ENCODE measurements around the gene DHX35.
A peak's percentile ranks its signal among the peaks of the same experiment; 100 is the strongest.

Gene DHX35

DNA sequence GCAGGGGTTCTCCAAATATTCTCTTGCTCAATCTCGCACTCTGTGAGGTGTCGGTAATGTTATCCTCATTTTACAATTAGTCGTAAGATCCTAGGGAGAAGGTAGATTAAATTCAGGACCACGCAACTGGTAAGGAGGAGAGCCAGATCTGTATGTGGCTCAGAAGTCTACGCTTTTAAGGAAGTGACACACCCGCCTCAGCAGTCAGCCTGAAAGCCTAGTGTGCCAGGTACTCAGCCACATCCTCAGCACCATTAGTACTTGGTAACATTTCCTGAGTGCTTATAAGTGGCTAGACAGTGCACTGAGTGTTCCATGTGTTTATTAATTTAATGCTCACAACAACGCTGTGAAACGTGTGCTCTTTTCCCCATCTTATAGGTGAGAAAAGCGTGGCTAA, 63.7 kb downstream of the DHX35 start:
- Histone ChIP-seq H3K27ac (ENCODE audit: low read length) (no peak overlapping the region), H3K36me3 (ENCODE audit: control insufficient read depth in 1 of 2, insufficient read depth in 2 of 2, low read length in 2 of 2) (peaks cover 40 to 45% of the 10 kb centered on the region in 2 donors), H3K4me1 (ENCODE audit: control insufficient read depth in 1 of 2, insufficient read depth in 2 of 2, low read length in 2 of 2) (no peaks in the 10 kb centered on the region), H3K27me3 (ENCODE audit: low read depth, low read length) (no peaks in the 10 kb centered on the region), H3K4me3 (ENCODE audit: low read depth in 1 of 2, low read length in 2 of 2) (no peak overlapping the region), H3K9me3 (ENCODE audit: control insufficient read depth in 1 of 2, low read length in 2 of 2) (no peaks in the 10 kb centered on the region)

DNA sequence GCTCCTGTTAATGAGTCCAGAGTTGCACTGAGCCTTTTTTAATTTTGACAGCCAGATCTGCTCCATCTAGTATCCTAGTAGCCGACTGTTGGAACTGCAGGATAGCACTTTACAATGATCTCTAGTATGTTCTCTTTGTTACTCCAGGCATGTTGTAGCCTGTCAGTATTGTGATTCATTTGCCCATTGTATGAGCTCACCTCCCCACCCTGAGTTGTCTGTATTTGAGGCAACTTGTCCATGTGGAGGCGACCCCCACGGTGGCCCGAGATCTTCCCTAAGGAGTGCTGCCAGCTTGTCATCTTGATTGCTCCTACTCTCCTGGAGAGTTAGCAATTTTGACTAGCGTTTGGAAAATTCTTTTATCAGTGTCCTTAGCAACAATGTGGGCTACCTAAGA, 67.2 kb downstream of the DHX35 start:
- peaks cover 27 to 34% of the 10 kb centered on the region in 2 donors for H3K36me3 ChIP-seq (ENCODE audit: control insufficient read depth in 1 of 2, insufficient read depth in 2 of 2, low read length in 2 of 2)
- H3K27me3 ChIP-seq (ENCODE audit: low read depth, low read length): no peaks in the 10 kb centered on the region
- H3K4me3 ChIP-seq (ENCODE audit: low read depth in 1 of 2, low read length in 2 of 2): no peak overlapping the region
- H3K9me3 ChIP-seq (ENCODE audit: control insufficient read depth in 1 of 2, low read length in 2 of 2): no peaks in the 10 kb centered on the region
- no peak overlapping the region for H3K27ac ChIP-seq (ENCODE audit: low read length)
- H3K4me1 ChIP-seq (ENCODE audit: control insufficient read depth in 1 of 2, insufficient read depth in 2 of 2, low read length in 2 of 2): no peaks in the 10 kb centered on the region

DNA sequence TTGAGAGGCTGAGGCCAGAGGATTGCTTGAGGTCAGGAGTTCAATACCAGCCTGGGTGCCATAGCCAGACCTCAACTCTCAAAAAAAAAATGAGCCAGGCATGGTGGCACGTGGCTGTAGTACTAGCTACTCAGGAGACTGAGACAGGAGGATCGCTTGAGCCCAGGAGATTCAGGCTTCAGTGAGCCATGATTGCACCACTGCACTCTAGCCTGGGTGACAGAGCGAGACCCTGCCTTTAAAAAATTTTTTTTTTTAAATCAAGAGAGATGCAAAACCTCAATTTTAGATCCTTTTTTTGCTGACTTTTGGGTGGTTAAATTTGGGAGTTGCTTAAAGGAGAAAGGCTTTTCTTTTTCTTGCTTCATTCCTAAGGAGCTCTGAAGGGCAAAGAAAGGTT, 70.9 kb downstream of the DHX35 start:
- no peak overlapping the region for H3K4me3 ChIP-seq (ENCODE audit: low read depth in 1 of 2, low read length in 2 of 2)
- no peaks in the 10 kb centered on the region for H3K9me3 ChIP-seq (ENCODE audit: control insufficient read depth in 1 of 2, low read length in 2 of 2)
- H3K4me1 ChIP-seq (ENCODE audit: control insufficient read depth in 1 of 2, insufficient read depth in 2 of 2, low read length in 2 of 2): peaks cover 0 to 3% of the 10 kb centered on the region in 2 donors
- no peaks in the 10 kb centered on the region for H3K27me3 ChIP-seq (ENCODE audit: low read depth, low read length)
- no peak overlapping the region for H3K27ac ChIP-seq (ENCODE audit: low read length)
- peaks cover 20 to 27% of the 10 kb centered on the region in 2 donors for H3K36me3 ChIP-seq (ENCODE audit: control insufficient read depth in 1 of 2, insufficient read depth in 2 of 2, low read length in 2 of 2)

GRCh38 chr20:39036011-39036410, 73.9 kb downstream of the DHX35 start:
- H3K27me3 ChIP-seq (ENCODE audit: low read depth, low read length): no peaks in the 10 kb centered on the region
- peaks cover 31 to 33% of the 10 kb centered on the region in 2 donors for H3K36me3 ChIP-seq (ENCODE audit: control insufficient read depth in 1 of 2, insufficient read depth in 2 of 2, low read length in 2 of 2)
- H3K4me3 ChIP-seq (ENCODE audit: low read depth in 1 of 2, low read length in 2 of 2): no peak overlapping the region
- no peaks in the 10 kb centered on the region for H3K9me3 ChIP-seq (ENCODE audit: control insufficient read depth in 1 of 2, low read length in 2 of 2)
- peak overlapping the region; percentile 73 for H3K27ac ChIP-seq (ENCODE audit: low read length)
- peaks cover 0 to 9% of the 10 kb centered on the region in 2 donors for H3K4me1 ChIP-seq (ENCODE audit: control insufficient read depth in 1 of 2, insufficient read depth in 2 of 2, low read length in 2 of 2)

DNA sequence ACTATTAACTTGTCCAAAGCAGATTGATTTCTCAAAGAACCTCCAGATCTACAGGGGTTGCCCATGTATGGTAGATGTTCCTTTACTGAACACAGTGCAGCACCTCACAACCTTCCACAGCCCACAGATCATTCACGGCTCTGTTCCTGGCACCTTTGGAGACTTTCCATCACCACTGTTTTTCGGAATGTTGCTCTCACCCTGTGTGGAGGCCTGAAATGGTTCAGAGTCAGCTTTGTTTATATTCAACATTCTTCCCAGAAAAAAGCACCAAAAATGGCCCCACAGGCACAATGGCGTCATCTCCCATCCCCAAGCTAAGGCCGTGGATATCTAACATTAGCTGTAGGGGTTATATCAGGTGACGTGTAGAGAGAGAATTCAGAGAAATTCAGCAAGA, 74.7 kb downstream of the DHX35 start:
- Histone ChIP-seq H3K4me1 (ENCODE audit: control insufficient read depth in 1 of 2, insufficient read depth in 2 of 2, low read length in 2 of 2) (peaks cover 0 to 9% of the 10 kb centered on the region in 2 donors), H3K27ac (ENCODE audit: low read length) (peak overlapping the region; percentile 93), H3K36me3 (ENCODE audit: control insufficient read depth in 1 of 2, insufficient read depth in 2 of 2, low read length in 2 of 2) (peaks cover 29 to 37% of the 10 kb centered on the region in 2 donors), H3K27me3 (ENCODE audit: low read depth, low read length) (no peaks in the 10 kb centered on the region), H3K4me3 (ENCODE audit: low read depth in 1 of 2, low read length in 2 of 2) (no peak overlapping the region), H3K9me3 (ENCODE audit: control insufficient read depth in 1 of 2, low read length in 2 of 2) (no peaks in the 10 kb centered on the region)

DNA sequence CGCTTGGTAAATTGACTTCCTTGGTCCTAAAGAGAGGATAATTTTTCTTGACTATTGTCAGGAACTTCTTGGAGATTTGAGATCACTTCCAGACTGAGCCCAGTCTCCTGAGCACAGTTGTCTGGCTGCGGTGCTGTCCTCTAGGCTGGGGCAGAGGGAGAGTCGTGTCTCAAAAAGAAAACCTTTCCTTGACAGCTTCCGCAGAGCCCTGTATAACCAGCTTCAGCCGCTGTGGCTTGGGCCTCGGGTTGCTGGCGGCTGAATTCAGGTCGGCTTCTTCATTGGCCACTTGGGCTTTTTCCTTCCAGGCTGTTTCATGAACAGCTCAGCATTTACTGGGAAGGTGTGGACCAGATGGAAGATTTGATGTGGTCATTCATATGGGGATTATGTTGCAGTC, 75.9 kb downstream of the DHX35 start:
- Histone ChIP-seq H3K27ac (ENCODE audit: low read length) (peak overlapping the region; percentile 93), H3K4me3 (ENCODE audit: low read depth in 1 of 2, low read length in 2 of 2) (peak overlapping the region in 1 of 2 donors; percentile 38), H3K9me3 (ENCODE audit: control insufficient read depth in 1 of 2, low read length in 2 of 2) (no peaks in the 10 kb centered on the region), H3K4me1 (ENCODE audit: control insufficient read depth in 1 of 2, insufficient read depth in 2 of 2, low read length in 2 of 2) (peaks cover 0 to 9% of the 10 kb centered on the region in 2 donors), H3K36me3 (ENCODE audit: control insufficient read depth in 1 of 2, insufficient read depth in 2 of 2, low read length in 2 of 2) (peaks cover 39 to 49% of the 10 kb centered on the region in 2 donors), H3K27me3 (ENCODE audit: low read depth, low read length) (no peaks in the 10 kb centered on the region)

- Histone ChIP-seq H3K9me3 (ENCODE audit: control insufficient read depth in 1 of 2, low read length in 2 of 2) (no peaks in the 10 kb centered on the region), H3K4me1 (ENCODE audit: control insufficient read depth in 1 of 2, insufficient read depth in 2 of 2, low read length in 2 of 2) (peaks cover 0 to 9% of the 10 kb centered on the region in 2 donors), H3K4me3 (ENCODE audit: low read depth in 1 of 2, low read length in 2 of 2) (no peak overlapping the region), H3K27me3 (ENCODE audit: low read depth, low read length) (no peaks in the 10 kb centered on the region), H3K36me3 (ENCODE audit: control insufficient read depth in 1 of 2, insufficient read depth in 2 of 2, low read length in 2 of 2) (peaks cover 40 to 54% of the 10 kb centered on the region in 2 donors), H3K27ac (ENCODE audit: low read length) (peak overlapping the region; percentile 93)
These were observed 76.4 kb downstream of the DHX35 start for GRCh38 chr20:39038495-39038894.

DNA sequence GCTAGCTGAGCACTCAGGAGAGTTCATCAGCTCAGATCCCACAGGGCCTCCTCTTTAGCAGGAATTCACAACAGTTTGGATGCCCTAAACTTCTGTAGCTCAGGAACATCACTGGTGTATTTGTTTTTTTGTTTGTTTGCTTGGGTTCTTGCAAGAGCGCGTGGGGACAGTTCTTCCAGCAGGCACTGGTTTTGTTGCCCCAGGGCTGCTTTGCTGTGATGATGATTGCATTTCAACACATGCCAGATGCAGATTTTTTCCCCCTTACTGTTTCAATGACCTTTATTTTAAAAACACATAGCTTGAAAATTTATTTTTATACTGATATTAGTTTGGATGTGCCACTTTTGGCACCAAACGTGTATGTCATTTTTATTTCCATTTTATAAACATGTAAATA, 77.1 kb downstream of the DHX35 start:
- Histone ChIP-seq H3K27me3 (ENCODE audit: low read depth, low read length) (no peaks in the 10 kb centered on the region), H3K9me3 (ENCODE audit: control insufficient read depth in 1 of 2, low read length in 2 of 2) (no peaks in the 10 kb centered on the region), H3K4me1 (ENCODE audit: control insufficient read depth in 1 of 2, insufficient read depth in 2 of 2, low read length in 2 of 2) (peaks cover 0 to 9% of the 10 kb centered on the region in 2 donors), H3K36me3 (ENCODE audit: control insufficient read depth in 1 of 2, insufficient read depth in 2 of 2, low read length in 2 of 2) (peaks cover 34 to 48% of the 10 kb centered on the region in 2 donors), H3K27ac (ENCODE audit: low read length) (peak overlapping the region; percentile 93), H3K4me3 (ENCODE audit: low read depth in 1 of 2, low read length in 2 of 2) (no peak overlapping the region)

GRCh38 chr20:39040116-39040515, 78.0 kb downstream of the DHX35 start:
- Histone ChIP-seq H3K9me3 (ENCODE audit: control insufficient read depth in 1 of 2, low read length in 2 of 2) (no peaks in the 10 kb centered on the region), H3K27me3 (ENCODE audit: low read depth, low read length) (no peaks in the 10 kb centered on the region), H3K4me1 (ENCODE audit: control insufficient read depth in 1 of 2, insufficient read depth in 2 of 2, low read length in 2 of 2) (peaks cover 0 to 9% of the 10 kb centered on the region in 2 donors), H3K36me3 (ENCODE audit: control insufficient read depth in 1 of 2, insufficient read depth in 2 of 2, low read length in 2 of 2) (peaks cover 32 to 43% of the 10 kb centered on the region in 2 donors), H3K4me3 (ENCODE audit: low read depth in 1 of 2, low read length in 2 of 2) (no peak overlapping the region), H3K27ac (ENCODE audit: low read length) (peak overlapping the region; percentile 93)

DNA sequence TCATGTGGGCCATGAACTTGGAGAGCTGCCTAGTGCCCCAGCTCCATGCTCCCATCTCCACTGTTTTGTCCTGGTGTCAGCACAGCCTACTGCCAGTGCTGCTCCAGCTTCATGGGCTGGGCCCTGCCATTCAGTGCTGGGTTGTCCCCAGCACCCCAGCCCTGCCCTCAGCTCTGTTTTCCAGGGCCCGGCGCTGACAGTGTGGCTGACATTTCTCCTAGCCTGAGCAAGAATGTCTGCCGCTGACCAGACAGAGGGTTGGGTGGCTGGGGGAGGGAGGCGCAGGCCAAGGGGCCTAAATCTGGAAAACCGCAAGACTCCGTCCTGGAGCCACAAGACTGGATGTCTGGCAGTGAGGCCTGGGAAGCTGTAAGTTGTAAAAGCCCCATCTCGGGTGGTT, 78.9 kb downstream of the DHX35 start:
- no peak overlapping the region for H3K27ac ChIP-seq (ENCODE audit: low read length)
- H3K9me3 ChIP-seq (ENCODE audit: control insufficient read depth in 1 of 2, low read length in 2 of 2): no peaks in the 10 kb centered on the region
- no peaks in the 10 kb centered on the region for H3K27me3 ChIP-seq (ENCODE audit: low read depth, low read length)
- H3K4me1 ChIP-seq (ENCODE audit: control insufficient read depth in 1 of 2, insufficient read depth in 2 of 2, low read length in 2 of 2): peaks cover 0 to 6% of the 10 kb centered on the region in 2 donors
- H3K36me3 ChIP-seq (ENCODE audit: control insufficient read depth in 1 of 2, insufficient read depth in 2 of 2, low read length in 2 of 2): peaks cover 28 to 40% of the 10 kb centered on the region in 2 donors
- no peak overlapping the region for H3K4me3 ChIP-seq (ENCODE audit: low read depth in 1 of 2, low read length in 2 of 2)

DNA sequence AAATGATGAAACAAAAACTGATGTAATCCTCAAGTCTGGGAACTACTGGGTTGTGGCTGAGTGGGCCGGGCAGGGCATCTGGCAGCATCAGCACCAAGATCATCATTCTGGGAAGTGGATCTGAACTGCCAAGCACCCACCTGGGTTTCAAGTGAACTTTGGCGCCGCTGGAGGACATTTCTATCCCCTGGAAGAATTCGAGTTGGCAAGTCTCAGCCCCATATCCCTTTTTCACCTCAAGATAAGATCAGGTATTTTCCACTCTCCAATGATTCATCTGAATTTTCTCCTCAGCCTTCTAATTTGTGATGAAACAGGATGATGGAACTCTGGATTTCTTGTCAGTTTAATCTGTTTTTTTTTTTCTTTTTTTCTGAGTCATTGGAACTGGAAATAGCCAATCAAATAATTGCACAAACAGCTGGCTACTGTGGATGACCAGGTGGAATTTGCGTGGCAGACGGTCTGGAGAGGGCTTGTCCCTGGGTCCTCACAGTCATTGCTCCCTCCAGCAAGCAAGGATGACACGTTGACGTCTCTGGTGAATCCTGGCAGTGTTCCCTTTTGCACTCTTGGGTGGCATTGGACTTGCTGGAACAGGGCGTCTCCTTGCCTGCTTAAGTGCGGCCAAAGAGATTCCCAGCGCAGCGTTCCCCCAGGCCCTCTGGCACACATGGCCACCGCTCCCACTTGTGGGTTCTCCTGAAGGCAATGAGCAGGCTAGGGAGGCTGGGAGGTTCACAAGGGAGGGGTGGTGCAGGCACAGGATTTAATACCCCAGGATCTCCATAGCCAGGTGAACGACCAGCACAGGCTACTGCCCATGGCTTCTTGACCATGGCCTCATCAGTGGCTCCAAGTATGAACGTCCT, 80.4 kb downstream of the DHX35 start:
- Histone ChIP-seq H3K9me3 (ENCODE audit: control insufficient read depth in 1 of 2, low read length in 2 of 2) (no peaks in the 10 kb centered on the region), H3K36me3 (ENCODE audit: control insufficient read depth in 1 of 2, insufficient read depth in 2 of 2, low read length in 2 of 2) (peaks cover 27 to 39% of the 10 kb centered on the region in 2 donors), H3K4me1 (ENCODE audit: control insufficient read depth in 1 of 2, insufficient read depth in 2 of 2, low read length in 2 of 2) (peaks cover 0 to 7% of the 10 kb centered on the region in 2 donors), H3K27me3 (ENCODE audit: low read depth, low read length) (no peaks in the 10 kb centered on the region), H3K27ac (ENCODE audit: low read length) (no peak overlapping the region), H3K4me3 (ENCODE audit: low read depth in 1 of 2, low read length in 2 of 2) (no peak overlapping the region)
